ENCODE measurements around the gene STAB2.

The STAB2 gene

GRCh38 chr12:103657331-103657730 is 70.3 kb downstream of the STAB2 start:
- DNase-seq (ENCODE audit: low read depth, low spot score), result no peak
- CTCF ChIA-PET, result no interaction called here
- POLR2A ChIA-PET, result interaction anchor here (0.6 kb wide), 1 partner anchor 21 kb away, joined by 3 read pairs; no protein-coding TSS in a partner anchor

DNA sequence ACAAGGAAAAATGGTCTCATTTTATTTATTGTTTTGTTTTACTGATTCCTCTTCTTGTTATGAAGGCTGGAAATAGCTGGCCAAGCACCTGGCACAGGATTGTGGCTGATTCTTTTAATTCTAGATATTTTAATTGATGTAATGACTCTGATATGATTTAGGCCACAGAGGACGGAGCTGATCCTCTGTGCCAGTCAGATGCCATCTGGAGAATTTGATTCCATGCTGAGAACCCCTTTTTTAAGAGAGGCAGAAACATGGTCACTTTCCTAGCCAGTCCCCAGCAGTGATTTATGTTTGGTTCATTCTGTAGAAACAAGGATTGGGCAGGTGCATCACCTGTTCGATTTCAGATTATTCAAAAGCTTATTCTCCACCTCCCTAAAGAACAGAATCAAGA is 77.6 kb downstream of the STAB2 start:
- TF ChIP-seq, protein P1, sequence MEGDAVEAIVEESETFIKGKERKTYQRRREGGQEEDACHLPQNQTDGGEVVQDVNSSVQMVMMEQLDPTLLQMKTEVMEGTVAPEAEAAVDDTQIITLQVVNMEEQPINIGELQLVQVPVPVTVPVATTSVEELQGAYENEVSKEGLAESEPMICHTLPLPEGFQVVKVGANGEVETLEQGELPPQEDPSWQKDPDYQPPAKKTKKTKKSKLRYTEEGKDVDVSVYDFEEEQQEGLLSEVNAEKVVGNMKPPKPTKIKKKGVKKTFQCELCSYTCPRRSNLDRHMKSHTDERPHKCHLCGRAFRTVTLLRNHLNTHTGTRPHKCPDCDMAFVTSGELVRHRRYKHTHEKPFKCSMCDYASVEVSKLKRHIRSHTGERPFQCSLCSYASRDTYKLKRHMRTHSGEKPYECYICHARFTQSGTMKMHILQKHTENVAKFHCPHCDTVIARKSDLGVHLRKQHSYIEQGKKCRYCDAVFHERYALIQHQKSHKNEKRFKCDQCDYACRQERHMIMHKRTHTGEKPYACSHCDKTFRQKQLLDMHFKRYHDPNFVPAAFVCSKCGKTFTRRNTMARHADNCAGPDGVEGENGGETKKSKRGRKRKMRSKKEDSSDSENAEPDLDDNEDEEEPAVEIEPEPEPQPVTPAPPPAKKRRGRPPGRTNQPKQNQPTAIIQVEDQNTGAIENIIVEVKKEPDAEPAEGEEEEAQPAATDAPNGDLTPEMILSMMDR (IDR thresholded peaks at IDR 0.05; ENCODE audit: insufficient read depth, low read length, missing control alignments), result no peak
- no peak overlapping the region for H3K4me3 ChIP-seq (ENCODE audit: low read depth, low read length)
- ChIA-PET POLR2A (no interaction called here), CTCF (no interaction called here)
- DNase-seq (ENCODE audit: low read depth, low spot score), result no peak

More at GRCh38 chr12:103657331-103657730, 70.3 kb downstream of the STAB2 start:
- H3K4me3 ChIP-seq (ENCODE audit: low read depth, low read length), result no peak overlapping the region
- TF ChIP-seq, protein P1 (IDR thresholded peaks at IDR 0.05; ENCODE audit: insufficient read depth, low read length, missing control alignments), result no peak

DNA sequence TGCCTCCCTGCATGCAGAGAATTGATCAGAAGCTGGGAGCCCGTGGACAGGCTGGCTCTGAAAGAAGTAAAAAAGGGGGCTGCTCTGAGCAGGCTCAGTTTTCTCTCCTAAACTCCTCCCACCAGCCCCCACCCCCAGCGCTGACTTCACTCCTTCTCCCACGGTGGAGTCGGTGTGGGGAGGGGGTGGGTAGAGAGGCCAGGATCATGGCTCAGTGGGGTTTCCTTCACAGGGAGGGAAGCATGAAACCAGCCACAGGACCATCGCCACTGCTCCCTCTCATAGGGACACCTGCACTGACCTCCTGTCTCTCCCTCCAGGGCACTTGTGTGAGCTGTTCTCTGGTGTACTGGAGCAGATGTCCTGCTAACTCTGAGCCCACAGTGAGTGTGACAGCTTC is 78.9 kb downstream of the STAB2 start:
- TF ChIP-seq, protein P1 (IDR thresholded peaks at IDR 0.05; ENCODE audit: insufficient read depth, low read length, missing control alignments), result no peak
- H3K4me3 ChIP-seq (ENCODE audit: low read depth, low read length), result no peak overlapping the region
- CTCF ChIA-PET, result no interaction called here
- POLR2A ChIA-PET, result no interaction called here
- DNase-seq (ENCODE audit: low read depth, low spot score), result no peak

GRCh38 chr12:103667125-103667524 is 80.1 kb downstream of the STAB2 start:
- DNase-seq (ENCODE audit: low read depth, low spot score), result no peak
- CTCF ChIA-PET, result interaction anchor here (0.6 kb wide), 1 partner anchor 139 kb away, joined by 3 read pairs; no protein-coding TSS in a partner anchor

GRCh38 chr12:103668520-103668919 is 81.4 kb downstream of the STAB2 start:
- TF ChIP-seq, protein P1 (IDR thresholded peaks at IDR 0.05; ENCODE audit: insufficient read depth, low read length, missing control alignments), result no peak
- H3K4me3 ChIP-seq (ENCODE audit: low read depth, low read length), result no peak overlapping the region
- ChIA-PET POLR2A (no interaction called here), CTCF (no interaction called here)
- DNase-seq (ENCODE audit: low read depth, low spot score), result no peak

More at GRCh38 chr12:103667125-103667524, 80.1 kb downstream of the STAB2 start:
- POLR2A ChIA-PET, result no interaction called here
- TF ChIP-seq, protein P1 (IDR thresholded peaks at IDR 0.05; ENCODE audit: insufficient read depth, low read length, missing control alignments), result no peak
- H3K4me3 ChIP-seq (ENCODE audit: low read depth, low read length), result no peak overlapping the region

DNA sequence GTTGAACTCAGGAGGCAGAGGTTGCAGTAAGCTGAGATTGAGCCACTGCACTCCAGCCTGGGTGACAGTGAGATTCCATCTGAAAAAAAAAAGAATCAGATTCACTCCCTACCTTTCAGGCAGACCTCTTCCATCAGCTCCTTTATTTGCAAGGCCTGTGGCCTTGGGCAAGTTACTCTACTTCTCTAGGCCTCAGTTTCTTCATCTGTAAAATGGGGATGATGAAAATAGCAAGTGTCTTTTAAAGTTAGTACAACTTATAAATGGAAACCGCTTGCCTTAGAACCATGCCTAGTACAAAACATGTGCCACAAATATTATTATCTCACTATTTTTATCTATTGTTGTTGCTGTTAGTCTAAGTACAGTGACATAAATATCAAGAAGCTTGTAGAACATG is 84.3 kb downstream of the STAB2 start:
- ChIA-PET CTCF (interaction anchor here (0.9 kb wide), 1 partner anchor 11 kb away, joined by 4 read pairs; no protein-coding TSS in a partner anchor), POLR2A (no interaction called here)
- no peak for DNase-seq (ENCODE audit: low read depth, low spot score)
- H3K4me3 ChIP-seq (ENCODE audit: low read depth, low read length), result no peak overlapping the region
- TF ChIP-seq, protein P1 (IDR thresholded peaks at IDR 0.05; ENCODE audit: insufficient read depth, low read length, missing control alignments), result no peak

Measured in AG04449 (cell line).